Activated naive CD4-positive, alpha-beta T cell treated with anti-CD3 and anti-CD28 coated beads for 36 hours (primary cell): ENCODE measurements around the gene CEP112. TPM values are rescaled to one million over a fixed set of nuclear protein-coding genes. Genes with fewer than 3 reads are reported as not detected.
"Not testable (repeated sequence)": the region's sequence is repeated elsewhere in the genome, so short reads cannot be mapped to it uniquely, and the experiment has no call there.

Experiments used
- CTCF ChIA-PET: fragments of 350-600 bp; sonication (Branson Sonifier 250); formaldehyde crosslinking; loops from one replicate; lab custom pipeline; 2021; ENCODE audit warnings: antibody characterized with exemption; lab: Charles Lee
- DNase-seq: peaks from one replicate; pipeline ENCODE4 v3.0.0-alpha.2; 2020
- H3K27ac Mint-ChIP-seq: one replicate; pipeline ENCODE4 v1.8.0; 2021; ENCODE audit warnings: mild to moderate bottlenecking, mixed read lengths
- H3K27me3 Mint-ChIP-seq: one replicate; pipeline ENCODE4 v1.8.0; 2021; ENCODE audit warnings: low read depth, mixed read lengths
- H3K36me3 Mint-ChIP-seq: one replicate; pipeline ENCODE4 v1.8.0; 2021; ENCODE audit warnings: low read depth, mixed read lengths
- H3K4me1 Mint-ChIP-seq: one replicate; pipeline ENCODE4 v1.8.0; 2021; ENCODE audit warnings: low read depth, mixed read lengths
- H3K4me3 Mint-ChIP-seq: one replicate; pipeline ENCODE4 v1.8.0; 2021; ENCODE audit warnings: mild to moderate bottlenecking, moderate library complexity, mixed read lengths
- H3K9me3 Mint-ChIP-seq: one replicate; pipeline ENCODE4 v1.8.0; 2021; ENCODE audit warnings: mixed read lengths
- intact Hi-C: fragments of 100-400 bp; cut with micrococcal nuclease; formaldehyde crosslinking; loops from one replicate; pipeline ENCODE4 v1.15.1; 2023
- total RNA-seq, 2 experiments: library from RNA; stranded (reverse); gene quantifications; one replicate each; pipeline ENCODE4 v1.2.3, GENCODE V29; 2021

The CEP112 gene
- total RNA-seq, 2 experiments from 2014 or later, result 0.49 to 0.95 TPM

DNA sequence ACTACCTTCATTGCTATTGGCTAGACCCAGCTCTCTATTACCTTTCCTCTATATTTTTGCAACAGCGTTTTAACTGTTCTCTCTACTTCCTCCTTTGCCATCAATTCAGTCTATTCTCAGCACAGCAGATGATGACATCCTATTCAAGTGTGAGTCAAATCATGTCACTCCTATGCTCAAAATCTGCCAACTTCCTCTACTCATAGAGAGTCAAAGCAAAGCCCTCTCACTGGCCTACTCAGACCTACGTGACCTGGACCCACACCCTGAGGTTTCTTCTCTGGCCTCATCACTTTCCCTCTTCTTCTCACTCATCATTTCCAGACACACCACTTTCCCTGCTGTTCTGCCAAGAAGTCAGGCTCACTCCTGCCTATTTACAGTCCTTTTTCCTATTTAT lies 341.4 kb downstream of the CEP112 start:
- H3K4me3 Mint-ChIP-seq, result no peak overlapping the region
- no peaks in the 10 kb centered on the region for H3K27me3 Mint-ChIP-seq
- H3K4me1 Mint-ChIP-seq, result peaks cover 7% of the 10 kb centered on the region
- CTCF ChIA-PET, result interaction anchor here (0.6 kb wide), 1 partner anchor 1610 kb away, joined by 3 read pairs; no protein-coding TSS in a partner anchor
- peak overlapping the region; percentile 41 for H3K27ac Mint-ChIP-seq
- intact Hi-C loops, result no loop called here
- H3K9me3 Mint-ChIP-seq, result no peaks in the 10 kb centered on the region
- DNase-seq, result peak; percentile 31
- no peaks in the 10 kb centered on the region for H3K36me3 Mint-ChIP-seq

DNA sequence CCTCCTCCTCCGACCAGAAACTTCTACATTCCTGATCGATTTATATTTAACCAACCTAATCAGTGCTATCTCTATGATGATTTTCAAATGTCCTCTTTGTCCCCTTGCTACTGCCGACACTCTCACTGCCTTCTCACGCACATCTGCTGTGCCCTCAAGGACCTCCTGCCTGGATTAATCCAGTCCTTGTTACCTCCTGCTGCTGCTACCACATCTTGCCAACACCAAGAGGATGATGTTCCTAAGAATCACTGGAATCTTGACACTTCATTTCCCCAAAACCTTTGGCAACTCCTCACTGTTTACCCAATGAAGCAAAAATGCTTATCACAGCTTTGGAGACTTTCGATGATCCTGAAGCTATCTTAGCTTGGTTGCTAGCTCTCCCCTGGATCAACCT lies 343.2 kb downstream of the CEP112 start:
- H3K4me3 Mint-ChIP-seq, result no peak overlapping the region
- intact Hi-C loops, result no loop called here
- CTCF ChIA-PET, result no interaction called here
- H3K27me3 Mint-ChIP-seq, result no peaks in the 10 kb centered on the region
- DNase-seq, result no peak
- H3K36me3 Mint-ChIP-seq, result no peaks in the 10 kb centered on the region
- H3K4me1 Mint-ChIP-seq, result peaks cover 7% of the 10 kb centered on the region
- no peaks in the 10 kb centered on the region for H3K9me3 Mint-ChIP-seq
- no peak overlapping the region for H3K27ac Mint-ChIP-seq

DNA sequence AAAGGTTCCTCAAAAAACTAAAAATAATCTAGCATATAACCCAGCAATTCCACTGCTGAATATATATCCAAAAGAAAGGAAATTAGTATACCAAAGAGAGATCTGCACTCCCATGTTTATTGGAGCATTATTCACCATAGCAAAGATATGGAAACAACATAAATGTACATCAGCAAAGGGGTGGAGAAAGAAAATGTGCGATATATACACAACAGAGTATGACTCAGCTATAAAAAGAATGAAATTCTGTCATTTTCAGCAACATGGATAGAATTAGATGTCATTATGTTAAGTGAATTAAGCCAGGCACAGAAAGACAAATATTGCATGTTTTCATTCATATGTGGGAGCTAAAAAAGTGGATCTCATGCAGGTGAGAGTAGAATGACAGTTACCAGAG lies 350.8 kb downstream of the CEP112 start:
- CTCF ChIA-PET, result interaction anchor here (0.6 kb wide), 1 partner anchor 36 kb away, joined by 3 read pairs; no protein-coding TSS in a partner anchor
- Mint-ChIP-seq H3K4me3 (no peak overlapping the region), H3K27ac (no peak overlapping the region), H3K36me3 (no peaks in the 10 kb centered on the region), H3K4me1 (no peaks in the 10 kb centered on the region), H3K9me3 (peaks cover 14% of the 10 kb centered on the region), H3K27me3 (peaks cover 9% of the 10 kb centered on the region)
- intact Hi-C loops, result no loop called here
- DNase-seq, result no peak

DNA sequence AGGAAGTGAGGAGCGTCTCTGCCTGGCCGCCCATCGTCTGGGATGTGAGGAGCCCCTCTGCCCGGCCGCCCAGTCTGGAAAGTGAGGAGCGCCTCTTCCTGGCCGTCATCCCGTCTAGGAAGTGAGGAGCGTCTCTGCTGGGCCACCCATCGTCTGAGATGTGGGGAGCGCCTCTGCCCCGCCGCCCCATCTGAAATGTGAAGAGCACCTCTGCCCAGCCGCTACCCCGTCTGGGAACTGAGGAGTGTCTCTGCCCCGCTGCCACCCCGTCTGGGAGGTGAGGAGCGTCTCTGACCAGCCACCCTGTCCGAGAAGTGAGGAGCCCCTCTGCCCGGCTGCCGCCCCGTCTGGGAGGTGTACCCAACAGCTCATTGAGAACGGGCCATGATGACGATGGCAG lies 354.7 kb downstream of the CEP112 start:
- intact Hi-C loops, H3K36me3 Mint-ChIP-seq, DNase-seq, CTCF ChIA-PET, H3K27ac Mint-ChIP-seq, H3K4me1 Mint-ChIP-seq, H3K4me3 Mint-ChIP-seq: not testable (repeated sequence)
- peaks cover 12% of the 10 kb centered on the region for H3K27me3 Mint-ChIP-seq
- peaks cover 27% of the 10 kb centered on the region for H3K9me3 Mint-ChIP-seq

DNA sequence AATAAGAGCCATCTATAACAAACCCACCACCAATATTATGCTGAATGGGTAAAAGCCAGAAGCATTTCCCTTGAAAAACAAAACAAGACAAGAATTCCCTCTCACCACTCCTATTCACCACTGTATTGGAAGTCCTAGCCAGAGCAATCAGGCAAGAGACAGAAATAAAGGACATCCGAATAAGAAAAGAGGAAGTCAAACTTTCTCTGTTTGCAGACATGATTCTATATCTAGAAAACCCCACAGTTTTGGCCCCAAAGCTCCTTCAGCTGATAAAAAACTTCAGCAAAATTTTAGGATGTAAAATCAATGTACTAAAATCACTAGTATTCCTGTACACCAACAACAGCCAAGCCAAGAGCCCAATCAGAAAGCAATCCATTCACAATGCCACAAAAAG lies 358.7 kb downstream of the CEP112 start:
- Mint-ChIP-seq H3K4me1 (no peaks in the 10 kb centered on the region), H3K4me3 (no peak overlapping the region), H3K27ac (no peak overlapping the region), H3K36me3 (peaks cover 14% of the 10 kb centered on the region), H3K27me3 (peaks cover 8% of the 10 kb centered on the region), H3K9me3 (peaks cover 32% of the 10 kb centered on the region)
- DNase-seq, result no peak
- CTCF ChIA-PET, result no interaction called here
- intact Hi-C loops, result no loop called here

DNA sequence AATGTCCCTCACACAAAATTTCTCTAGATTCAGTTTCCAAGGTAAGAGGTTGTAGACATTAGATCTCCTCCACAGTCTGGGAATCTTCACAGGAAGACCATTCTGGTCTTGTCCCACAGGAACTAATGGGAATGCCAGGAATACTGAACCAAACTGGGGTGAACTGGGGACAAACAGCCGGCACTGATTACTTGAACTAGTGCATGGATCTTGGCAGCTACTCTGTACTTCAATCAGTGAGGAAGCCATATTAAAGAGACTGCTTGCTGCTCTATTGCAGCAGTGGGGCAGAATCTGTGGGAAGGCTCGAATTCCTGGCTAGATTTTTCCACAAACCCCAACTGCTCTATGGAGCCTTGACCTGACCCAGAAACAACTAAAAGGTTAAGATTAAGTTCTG lies 361.6 kb downstream of the CEP112 start:
- H3K9me3 Mint-ChIP-seq, result peaks cover 28% of the 10 kb centered on the region

DNA sequence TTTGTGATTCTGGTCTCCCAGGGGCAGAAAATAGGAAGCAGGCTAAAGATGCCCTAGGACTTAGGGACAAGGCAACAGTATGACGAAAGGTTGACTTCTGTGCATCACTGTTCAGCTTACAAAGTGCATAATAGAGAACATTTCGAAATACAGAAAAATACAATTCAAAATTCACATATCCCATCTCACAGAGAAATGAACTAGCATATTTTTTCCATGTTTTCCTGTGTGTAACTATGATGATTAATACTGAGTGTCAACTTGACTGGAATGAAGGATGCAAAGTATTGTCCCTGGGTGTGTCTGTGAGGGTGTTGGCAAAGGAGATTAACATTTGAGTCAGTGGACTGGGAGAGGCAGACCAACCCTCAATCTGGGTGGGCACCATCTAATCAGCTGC lies 365.4 kb downstream of the CEP112 start:
- CTCF ChIA-PET, H3K4me3 Mint-ChIP-seq, H3K9me3 Mint-ChIP-seq, H3K27ac Mint-ChIP-seq, intact Hi-C loops, H3K36me3 Mint-ChIP-seq, H3K27me3 Mint-ChIP-seq, DNase-seq: not testable (repeated sequence)
- H3K4me1 Mint-ChIP-seq, result peaks cover 19% of the 10 kb centered on the region

More for the DNA sequence above, 361.6 kb downstream of the CEP112 start:
- Mint-ChIP-seq H3K4me3 (no peak overlapping the region), H3K36me3 (peaks cover 14% of the 10 kb centered on the region), H3K27ac (no peak overlapping the region), H3K4me1 (peaks cover 9% of the 10 kb centered on the region), H3K27me3 (peaks cover 10% of the 10 kb centered on the region)
- DNase-seq, result no peak
- CTCF ChIA-PET, result no interaction called here
- intact Hi-C loops, result no loop called here

DNA sequence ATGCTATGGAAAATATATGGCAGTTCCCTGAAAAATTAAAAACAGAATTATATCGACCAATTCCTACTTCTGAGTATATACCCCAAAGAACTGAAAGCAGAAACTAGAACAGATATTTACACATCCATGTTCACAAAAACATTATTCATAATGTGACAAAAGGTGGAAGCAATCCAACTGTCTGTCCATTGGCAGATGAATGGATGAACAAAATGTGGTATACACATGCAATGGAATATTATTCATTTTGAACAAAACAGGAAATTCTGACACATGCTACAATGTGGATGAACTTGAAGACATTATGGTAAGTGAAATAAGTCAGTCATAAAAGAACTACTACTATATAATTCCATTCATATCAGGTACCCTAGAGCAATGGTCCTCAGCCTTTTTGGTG lies 367.0 kb downstream of the CEP112 start:
- Mint-ChIP-seq H3K36me3 (no peaks in the 10 kb centered on the region), H3K27me3 (peaks cover 2% of the 10 kb centered on the region), H3K4me3 (no peak overlapping the region), H3K4me1 (peaks cover 19% of the 10 kb centered on the region), H3K27ac (no peak overlapping the region), H3K9me3 (no peaks in the 10 kb centered on the region)
- CTCF ChIA-PET, result no interaction called here
- no peak for DNase-seq
- intact Hi-C loops, result no loop called here

DNA sequence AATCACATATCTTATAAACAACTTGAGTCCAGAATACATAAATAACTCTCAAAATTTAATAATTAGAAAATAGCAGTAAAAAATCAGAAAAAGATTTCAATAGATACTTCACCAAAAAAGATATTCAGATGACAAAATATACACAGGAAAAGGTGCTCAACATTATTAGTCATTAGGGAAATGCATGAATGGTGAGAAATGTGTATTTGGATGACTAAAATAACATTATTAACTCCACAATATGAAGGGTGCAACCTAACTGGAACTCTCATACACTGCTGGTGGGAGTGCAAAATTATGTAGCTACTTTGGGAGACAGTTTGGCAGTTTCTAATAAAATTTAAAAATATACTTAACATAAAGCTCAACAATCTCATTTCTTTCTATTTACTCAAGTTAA lies 368.2 kb downstream of the CEP112 start:
- Mint-ChIP-seq H3K27ac (no peak overlapping the region), H3K36me3 (no peaks in the 10 kb centered on the region), H3K9me3 (no peaks in the 10 kb centered on the region), H3K27me3 (peaks cover 2% of the 10 kb centered on the region), H3K4me3 (no peak overlapping the region), H3K4me1 (peaks cover 19% of the 10 kb centered on the region)
- no peak for DNase-seq
- intact Hi-C loops, result no loop called here
- CTCF ChIA-PET, result no interaction called here

DNA sequence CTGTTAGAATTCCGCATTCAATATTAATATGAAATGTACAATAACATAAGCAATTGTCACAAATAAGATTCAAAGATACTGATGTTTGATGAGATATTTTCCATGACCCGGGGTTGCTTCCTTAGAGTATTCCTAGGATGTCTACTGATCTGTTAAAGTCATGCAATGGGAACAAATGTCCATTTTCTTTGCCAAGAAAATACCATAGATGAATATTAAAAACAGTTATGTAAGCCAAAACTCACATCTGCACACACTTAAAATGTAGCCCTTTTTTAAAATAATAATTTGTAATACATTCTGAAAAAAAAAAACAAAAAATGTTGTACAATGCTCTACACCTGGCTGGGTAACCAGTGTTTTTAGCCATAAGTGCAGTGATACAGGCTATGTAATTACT lies 371.1 kb downstream of the CEP112 start:
- Mint-ChIP-seq H3K27me3 (no peaks in the 10 kb centered on the region), H3K9me3 (no peaks in the 10 kb centered on the region), H3K27ac (no peak overlapping the region), H3K4me1 (peaks cover 13% of the 10 kb centered on the region), H3K4me3 (no peak overlapping the region), H3K36me3 (no peaks in the 10 kb centered on the region)
- CTCF ChIA-PET, result no interaction called here
- DNase-seq, result no peak
- intact Hi-C loops, result no loop called here

DNA sequence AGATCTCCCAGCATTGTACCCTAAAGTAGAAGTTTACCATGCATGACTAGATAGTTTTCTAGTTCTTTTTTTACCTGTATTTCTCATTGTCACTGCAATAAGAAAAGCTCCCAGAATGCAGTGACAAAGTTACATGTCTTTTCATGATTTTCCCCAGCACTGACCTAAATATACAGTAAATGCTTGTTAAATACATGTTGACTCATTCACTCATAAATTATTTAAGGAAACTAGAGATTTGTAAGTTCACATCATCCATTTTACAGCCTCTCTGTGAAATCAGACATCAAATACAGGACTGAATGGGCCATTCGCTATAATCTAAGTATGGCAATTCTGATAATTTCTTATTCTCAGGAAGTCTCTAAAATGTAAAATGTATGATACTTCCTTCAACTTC lies 371.6 kb downstream of the CEP112 start:
- CTCF ChIA-PET, result no interaction called here
- peaks cover 3% of the 10 kb centered on the region for H3K27me3 Mint-ChIP-seq
- no peak overlapping the region for H3K4me3 Mint-ChIP-seq
- DNase-seq, result no peak
- no peak overlapping the region for H3K27ac Mint-ChIP-seq
- H3K4me1 Mint-ChIP-seq, result peaks cover 10% of the 10 kb centered on the region
- no peaks in the 10 kb centered on the region for H3K9me3 Mint-ChIP-seq
- intact Hi-C loops, result no loop called here
- no peaks in the 10 kb centered on the region for H3K36me3 Mint-ChIP-seq

DNA sequence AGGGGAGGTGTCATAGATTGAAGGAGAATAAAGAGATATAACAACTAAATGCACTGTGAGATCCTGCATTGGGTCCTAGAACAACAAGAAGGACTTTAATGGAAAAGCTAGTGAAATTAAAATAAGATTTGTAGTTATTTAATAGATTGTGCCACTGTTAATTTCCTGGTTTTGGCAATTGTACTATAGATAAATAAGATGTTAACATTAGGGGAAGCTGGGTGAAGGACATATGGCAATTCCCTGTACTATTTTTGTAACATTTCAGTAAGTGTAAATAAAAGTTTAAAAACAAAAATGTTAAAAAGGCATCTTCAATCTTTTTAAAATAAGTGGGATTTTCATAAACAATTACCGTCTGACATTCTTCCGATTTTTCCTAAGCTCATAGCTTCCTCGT lies 372.1 kb downstream of the CEP112 start:
- H3K4me1 Mint-ChIP-seq, result peaks cover 6% of the 10 kb centered on the region
- intact Hi-C loops, result no loop called here
- H3K27ac Mint-ChIP-seq, result no peak overlapping the region
- H3K9me3 Mint-ChIP-seq, result no peaks in the 10 kb centered on the region
- CTCF ChIA-PET, result no interaction called here
- DNase-seq, result no peak
- no peak overlapping the region for H3K4me3 Mint-ChIP-seq
- H3K27me3 Mint-ChIP-seq, result peaks cover 3% of the 10 kb centered on the region
- no peaks in the 10 kb centered on the region for H3K36me3 Mint-ChIP-seq

DNA sequence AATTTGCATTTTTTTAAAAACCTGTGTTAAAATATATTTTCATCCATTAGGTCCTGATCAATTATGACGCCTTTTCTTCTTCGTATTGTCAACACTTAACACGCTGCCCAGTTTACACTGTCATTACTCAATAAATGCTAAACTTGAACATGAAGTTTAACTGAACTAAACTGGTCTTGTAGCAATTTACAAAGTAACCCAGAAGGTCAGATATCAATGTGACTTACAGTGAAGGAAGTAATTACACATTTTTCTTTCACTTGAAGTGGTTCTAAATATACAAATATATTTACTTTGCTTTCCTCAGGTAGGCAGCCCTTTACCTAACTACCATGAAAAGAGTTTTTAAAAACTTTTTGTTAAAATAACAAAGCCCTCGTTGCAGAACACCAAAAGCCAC lies 374.0 kb downstream of the CEP112 start:
- Mint-ChIP-seq H3K36me3 (no peaks in the 10 kb centered on the region), H3K9me3 (no peaks in the 10 kb centered on the region), H3K4me3 (no peak overlapping the region), H3K4me1 (no peaks in the 10 kb centered on the region), H3K27ac (no peak overlapping the region), H3K27me3 (peaks cover 10% of the 10 kb centered on the region)
- DNase-seq, result no peak
- intact Hi-C loops, result no loop called here
- CTCF ChIA-PET, result no interaction called here

DNA sequence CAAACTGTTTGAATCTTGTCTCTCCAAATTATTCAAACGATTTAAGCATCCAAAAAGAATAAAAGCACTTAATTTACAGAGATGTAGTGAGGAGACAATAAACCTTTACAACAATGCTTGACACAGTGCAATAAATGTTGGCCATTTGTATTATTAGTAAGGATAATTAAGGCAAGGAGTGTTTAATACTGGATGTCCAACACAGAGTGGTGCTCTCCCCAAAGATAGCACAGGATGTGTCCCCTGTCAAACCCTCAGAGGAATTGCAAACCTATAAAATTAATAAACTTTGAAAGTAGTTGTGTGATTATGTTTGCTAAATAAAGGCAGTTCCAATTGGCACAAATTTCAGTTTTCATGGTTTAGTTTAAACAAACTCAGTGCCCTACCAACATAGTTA lies 377.5 kb downstream of the CEP112 start:
- Mint-ChIP-seq H3K27me3 (peaks cover 10% of the 10 kb centered on the region), H3K9me3 (peaks cover 3% of the 10 kb centered on the region), H3K36me3 (no peaks in the 10 kb centered on the region), H3K4me3 (no peak overlapping the region), H3K27ac (no peak overlapping the region), H3K4me1 (peaks cover 8% of the 10 kb centered on the region)
- DNase-seq, result no peak
- intact Hi-C loops, result no loop called here
- CTCF ChIA-PET, result no interaction called here
